DMS53 treated with DMSO at 0.1 percent for 48 hours (cell line): ENCODE measurements around the gene VSIG2.
A peak's percentile ranks its signal among the peaks of the same experiment; 100 is the strongest.

Experiments used
- DNase-seq: peaks from one replicate; lab custom pipeline; 2025; ENCODE audit not compliant: unreplicated experiment; lab: John Stamatoyannopoulos, UW

The VSIG2 gene

DNA sequence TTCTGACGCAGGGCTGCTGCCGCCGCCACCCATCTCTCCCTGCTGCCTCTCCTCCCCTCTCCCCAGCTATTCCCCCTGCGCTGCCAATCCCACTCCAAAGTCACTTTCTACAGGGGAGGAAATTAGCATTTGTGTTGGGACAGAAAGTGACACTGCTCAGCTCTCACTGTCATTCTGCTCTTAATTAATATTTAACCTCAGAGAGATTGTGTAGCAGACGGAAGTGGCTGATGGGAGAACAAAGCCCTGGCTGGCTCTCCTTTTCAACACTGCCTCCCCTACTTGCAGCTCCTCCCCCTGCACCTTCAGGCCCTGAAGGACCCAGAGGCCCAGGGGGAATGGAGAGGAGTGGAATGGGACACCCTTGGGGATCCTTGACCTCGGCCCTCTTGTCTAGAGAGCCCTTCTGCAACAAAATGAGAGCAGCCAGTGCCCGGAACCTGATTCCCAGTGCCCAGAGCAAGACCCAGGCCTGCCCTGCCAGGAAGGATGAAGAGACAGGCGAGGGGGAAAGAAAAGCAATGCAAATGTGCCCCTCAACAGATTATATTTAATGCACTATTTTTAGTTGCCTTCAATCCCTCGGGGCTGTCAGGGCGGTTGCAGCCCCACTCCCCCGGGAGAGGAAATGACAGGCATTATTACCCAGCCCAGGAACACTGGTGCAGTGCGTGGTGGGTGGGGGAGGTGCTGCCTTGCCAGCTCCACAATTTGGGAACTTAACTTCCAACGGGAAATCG lies 26.9 kb downstream of the VSIG2 start:
- DNase-seq, result peak; percentile 90

DNA sequence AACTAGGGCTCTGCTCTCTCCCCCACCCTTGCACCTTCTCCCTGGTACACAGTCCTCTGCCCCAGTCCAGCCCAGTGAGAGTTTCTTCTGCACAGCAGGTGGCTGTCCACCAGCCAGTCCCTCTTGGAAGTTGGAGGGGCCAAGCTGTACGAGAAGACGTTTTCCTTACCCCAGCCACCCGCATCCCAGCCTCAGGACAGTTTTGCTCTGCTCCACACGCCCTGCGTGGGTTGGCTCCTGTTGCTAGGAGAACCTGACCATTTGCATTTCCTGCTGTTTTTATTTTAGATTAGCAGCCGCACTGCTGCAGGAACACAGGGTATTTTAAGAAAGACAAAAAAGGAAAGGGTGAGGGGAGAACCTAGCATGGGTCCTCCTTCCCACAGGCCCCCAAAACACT lies 29.9 kb downstream of the VSIG2 start:
- no peak for DNase-seq

DNA sequence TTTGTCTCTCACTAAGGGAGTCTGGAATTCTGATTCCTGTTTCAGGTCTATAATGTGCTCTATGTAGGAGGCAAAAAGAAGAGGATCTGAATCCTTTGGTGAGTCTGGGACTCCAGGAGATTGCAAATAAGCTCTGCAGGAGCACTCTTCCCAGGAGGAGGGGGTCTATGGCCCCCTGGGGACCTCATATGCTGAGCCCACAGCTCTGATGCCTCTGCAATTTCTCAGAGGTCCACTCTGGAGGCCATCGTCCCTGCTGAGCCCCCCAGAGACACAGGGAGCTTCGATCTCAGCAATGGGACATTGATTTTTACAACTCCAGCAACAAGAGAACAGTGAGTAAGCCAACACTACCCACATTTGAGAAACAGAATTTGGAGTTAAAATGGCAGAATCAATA lies 32.5 kb downstream of the VSIG2 start:
- DNase-seq, result no peak

DNA sequence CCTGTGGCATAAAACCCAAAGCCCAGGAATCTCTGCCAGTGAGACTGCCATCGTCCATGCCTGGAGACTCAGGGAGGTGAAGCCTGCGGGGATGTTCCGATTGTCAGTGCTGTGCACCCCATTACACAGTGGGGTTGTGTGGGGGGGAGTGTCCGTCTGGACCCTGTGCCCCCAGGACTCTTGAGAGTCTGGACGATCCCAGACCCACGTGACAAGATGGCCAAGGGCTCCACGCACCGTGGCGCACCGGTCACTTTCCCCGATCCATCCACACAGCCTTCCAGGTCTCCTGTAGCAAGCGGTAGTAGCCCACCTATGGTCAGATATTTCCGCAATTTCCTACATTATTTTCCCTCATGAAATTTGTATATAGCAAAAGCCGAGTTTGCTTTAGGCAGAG lies 33.3 kb downstream of the VSIG2 start:
- DNase-seq, result no peak

DNA sequence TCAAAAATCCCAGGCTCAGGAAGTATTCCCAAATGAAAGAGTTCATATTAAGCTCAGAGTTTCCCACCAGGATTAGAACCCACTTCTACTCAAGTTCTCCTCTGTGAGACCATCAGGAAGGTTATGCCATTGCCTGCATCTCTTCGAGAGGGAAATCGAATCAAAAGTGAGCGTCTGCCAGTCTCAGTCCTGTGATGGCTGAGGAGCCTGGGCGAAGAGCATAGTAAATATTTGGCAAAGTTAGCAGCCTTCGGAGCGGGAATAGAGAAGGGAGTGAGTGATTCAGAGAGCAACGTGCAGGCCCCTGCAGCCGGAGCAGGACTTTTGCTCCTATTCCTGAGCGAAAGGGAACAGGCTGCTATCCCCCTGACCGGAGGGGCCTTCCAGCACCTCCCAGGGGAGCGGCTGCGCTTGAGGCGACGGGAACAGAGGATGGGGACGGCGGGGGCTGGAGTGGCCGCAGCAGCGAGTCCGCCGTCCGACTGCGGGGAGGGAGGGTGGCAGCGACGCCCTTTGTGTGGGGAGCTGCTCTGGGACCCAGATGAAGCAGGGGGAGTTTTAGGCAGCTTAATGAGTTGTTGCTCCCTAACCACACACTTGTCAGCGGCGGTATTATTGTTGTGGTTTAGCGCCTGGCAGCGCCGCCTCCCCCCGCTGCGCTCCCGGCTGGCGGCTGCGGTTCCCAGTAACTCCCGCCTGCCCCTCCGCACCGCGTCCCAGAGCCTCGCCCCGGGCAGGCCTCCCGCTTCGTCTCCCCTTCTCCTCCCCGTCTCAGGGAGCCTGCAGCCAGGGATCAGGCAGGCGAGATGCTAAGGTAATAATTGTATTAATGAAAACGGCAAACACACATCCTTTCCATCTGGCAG lies 34.0 kb downstream of the VSIG2 start:
- DNase-seq, result peak; percentile 13

DNA sequence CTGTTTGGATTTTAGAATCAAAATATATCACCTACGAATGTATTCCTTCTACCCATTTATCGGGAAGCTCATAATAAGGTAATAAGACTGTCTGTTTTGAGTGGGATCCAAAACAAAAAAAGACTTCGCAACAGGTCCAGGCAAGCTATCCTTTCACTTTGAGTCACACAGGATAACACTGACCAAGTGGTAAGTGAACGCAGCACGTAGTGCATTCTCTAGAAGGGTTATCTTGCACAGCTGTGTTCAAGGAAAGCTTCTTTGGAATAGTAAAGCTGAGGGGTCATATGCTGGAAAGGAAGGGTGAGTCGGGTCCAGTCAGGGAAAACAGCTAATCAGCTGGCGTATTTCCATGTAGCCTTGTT lies 34.7 kb downstream of the VSIG2 start:
- DNase-seq, result no peak

DNA sequence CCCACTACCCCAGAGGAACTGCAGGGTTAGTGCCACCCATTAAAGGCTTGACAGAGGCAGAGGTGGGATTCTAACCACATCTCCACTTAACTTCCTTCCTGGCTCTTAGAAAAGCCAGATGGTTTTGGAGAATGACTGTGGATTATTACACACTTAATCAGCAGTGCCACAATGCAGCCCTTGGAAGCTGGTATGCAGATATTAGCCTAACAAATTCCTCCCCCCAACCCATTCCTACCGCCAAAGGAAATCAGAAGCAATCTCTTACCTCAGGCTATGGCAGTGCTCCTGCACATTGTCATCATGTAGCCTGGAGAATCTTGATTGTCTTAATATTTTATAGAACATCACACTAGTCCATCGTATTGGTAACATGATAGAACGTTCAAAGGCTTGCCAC lies 35.5 kb downstream of the VSIG2 start:
- no peak for DNase-seq

DNA sequence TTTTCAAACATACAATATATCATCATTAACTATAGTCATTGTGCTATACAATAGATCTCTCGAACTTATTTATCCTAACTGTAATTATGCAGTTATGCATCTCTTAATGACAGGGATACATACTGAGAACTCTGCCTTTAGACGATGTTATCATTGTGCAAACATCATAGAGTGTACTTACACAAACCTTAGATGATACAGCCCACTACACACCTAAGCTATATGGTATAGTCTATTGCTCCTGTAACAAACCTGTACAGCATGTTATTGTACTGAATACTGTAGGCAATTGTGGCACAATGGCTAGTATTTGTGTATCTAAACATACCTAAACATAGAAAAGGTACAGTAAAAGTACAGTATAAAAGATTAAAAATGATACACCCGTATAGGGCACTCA lies 39.7 kb downstream of the VSIG2 start:
- DNase-seq, result no peak

DNA sequence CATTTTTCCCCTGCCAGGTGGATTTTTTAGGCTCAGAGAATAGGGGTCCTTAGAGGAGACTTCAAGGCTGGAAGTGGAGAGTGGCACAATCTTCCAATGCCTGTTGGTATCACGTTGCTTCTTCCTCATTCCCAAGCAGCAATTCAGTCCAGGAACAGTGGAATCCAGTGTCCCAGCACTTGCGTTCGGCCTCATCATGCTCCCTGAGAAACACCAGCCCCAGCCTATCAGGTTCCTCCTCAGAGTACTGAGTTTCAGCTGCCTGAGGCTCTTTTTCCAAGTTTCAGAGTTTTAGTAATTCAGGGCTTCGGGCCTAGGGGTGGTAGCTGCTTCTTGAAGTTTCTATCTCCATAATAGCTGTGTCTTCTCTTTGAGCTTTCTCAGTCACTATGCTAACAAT lies 44.2 kb downstream of the VSIG2 start:
- DNase-seq, result no peak

DNA sequence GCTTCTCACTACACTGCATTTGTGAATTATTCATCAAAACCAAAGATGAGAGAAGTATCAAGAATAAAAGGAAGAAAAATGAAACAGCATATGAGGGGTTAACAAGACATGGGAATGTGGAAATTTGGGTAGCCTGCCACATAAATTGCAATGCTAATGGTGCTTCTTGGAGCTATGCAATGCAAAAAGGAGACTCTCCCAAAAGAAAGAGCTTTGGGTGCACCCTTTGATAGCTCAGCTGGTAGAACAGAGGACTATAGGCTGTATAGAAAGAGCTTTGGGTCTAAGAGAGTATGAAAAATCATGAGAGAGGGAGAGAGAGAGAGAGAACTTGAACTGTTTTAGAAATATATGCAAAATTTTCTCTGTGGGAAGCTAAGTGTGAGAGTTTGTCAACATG lies 52.0 kb downstream of the VSIG2 start:
- DNase-seq, result no peak

DNA sequence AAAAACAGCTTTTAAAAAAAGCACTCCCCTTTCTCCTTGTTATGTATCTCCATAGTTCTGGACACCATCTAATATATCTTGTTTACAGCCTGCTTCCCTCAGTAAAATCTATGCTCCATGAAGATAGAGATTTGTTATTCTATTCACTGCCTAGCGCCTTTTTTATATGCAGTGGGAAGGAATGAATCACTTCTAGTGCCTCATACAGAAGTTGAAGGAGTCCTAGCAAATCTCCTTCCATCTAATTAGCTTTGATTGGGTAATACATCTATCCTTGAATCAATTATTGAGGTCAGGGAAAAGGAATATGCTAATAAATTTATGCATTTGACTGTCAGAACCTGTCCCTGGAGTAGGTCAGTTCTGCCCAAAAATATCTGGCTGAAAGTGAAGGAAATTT lies 52.5 kb downstream of the VSIG2 start:
- DNase-seq, result no peak
